ENCODE data around the gene PLEKHN1. TPM values are rescaled to one million over a fixed set of nuclear protein-coding genes. Genes with fewer than 3 reads are reported as not detected.

Gene PLEKHN1
- 1 to 10 TPM; 3.4 to 4.3 TPM for total RNA-seq
- total RNA-seq: 4.6 reads per million in 2 donors

GRCh38 chr1:966135-966703 is at the start of gene PLEKHN1:
Gene PLEKHN1, plus strand, starts transcription at chr1:966482. Its CDS starts 50 bp downstream, at chr1:966532.
- no peaks in the 10 kb centered on the region for H3K27me3 Mint-ChIP-seq
- ATAC-seq (peak; percentile 65), DNase-seq (no peak)
- H3K27ac Mint-ChIP-seq: no peak within 1 kb of the TSS
- no peaks in the 10 kb centered on the region for H3K36me3 Mint-ChIP-seq (ENCODE audit: low read depth)
- peaks cover 8% of the 10 kb centered on the region for H3K4me1 Mint-ChIP-seq
- H3K9me3 ChIP-seq (ENCODE audit: control insufficient read depth, low read length, poor library complexity, severe bottlenecking): no peaks in the 10 kb centered on the region
- H3K4me3 Mint-ChIP-seq: peak within 1 kb of the TSS; percentile 84

GRCh38 chr1:917076-917459 is 49.2 kb upstream of the PLEKHN1 start:
- no peak for ATAC-seq
- peaks cover 16% of the 10 kb centered on the region for H3K4me1 Mint-ChIP-seq
- DNase-seq: no peak
- no peaks in the 10 kb centered on the region for H3K9me3 ChIP-seq (ENCODE audit: control insufficient read depth, low read length, poor library complexity, severe bottlenecking)
- H3K36me3 Mint-ChIP-seq (ENCODE audit: low read depth): no peaks in the 10 kb centered on the region
- no peak overlapping the region for H3K27ac Mint-ChIP-seq
- no peak overlapping the region for H3K4me3 Mint-ChIP-seq
- peaks cover 70% of the 10 kb centered on the region for H3K27me3 Mint-ChIP-seq

GRCh38 chr1:917466-918091 is 48.7 kb upstream of the PLEKHN1 start:
- H3K9me3 ChIP-seq (ENCODE audit: control insufficient read depth, low read length, poor library complexity, severe bottlenecking): no peaks in the 10 kb centered on the region
- H3K4me1 Mint-ChIP-seq: peaks cover 13% of the 10 kb centered on the region
- H3K4me3 Mint-ChIP-seq: no peak overlapping the region
- H3K27ac Mint-ChIP-seq: no peak overlapping the region
- no peak for ATAC-seq
- DNase-seq: no peak
- H3K27me3 Mint-ChIP-seq: peaks cover 68% of the 10 kb centered on the region
- no peaks in the 10 kb centered on the region for H3K36me3 Mint-ChIP-seq (ENCODE audit: low read depth)

GRCh38 chr1:918353-918752 is 47.9 kb upstream of the PLEKHN1 start:
- H3K27me3 Mint-ChIP-seq: peaks cover 64% of the 10 kb centered on the region
- no peaks in the 10 kb centered on the region for H3K9me3 ChIP-seq (ENCODE audit: control insufficient read depth, low read length, poor library complexity, severe bottlenecking)
- no peak for ATAC-seq
- H3K4me1 Mint-ChIP-seq: peaks cover 13% of the 10 kb centered on the region
- no peaks in the 10 kb centered on the region for H3K36me3 Mint-ChIP-seq (ENCODE audit: low read depth)
- no peak overlapping the region for H3K4me3 Mint-ChIP-seq
- no peak for DNase-seq
- H3K27ac Mint-ChIP-seq: no peak overlapping the region

- DNase-seq (no peak), ATAC-seq (no peak)
- no peak overlapping the region for H3K27ac Mint-ChIP-seq
- no peaks in the 10 kb centered on the region for H3K36me3 Mint-ChIP-seq (ENCODE audit: low read depth)
- H3K9me3 ChIP-seq (ENCODE audit: control insufficient read depth, low read length, poor library complexity, severe bottlenecking): no peaks in the 10 kb centered on the region
- H3K27me3 Mint-ChIP-seq: peaks cover 64% of the 10 kb centered on the region
- peaks cover 14% of the 10 kb centered on the region for H3K4me1 Mint-ChIP-seq
- H3K4me3 Mint-ChIP-seq: no peak overlapping the region
Observed at GRCh38 chr1:918843-919242, 47.4 kb upstream of the PLEKHN1 start.

GRCh38 chr1:919271-919872 is 46.9 kb upstream of the PLEKHN1 start:
- peaks cover 64% of the 10 kb centered on the region for H3K27me3 Mint-ChIP-seq
- no peak overlapping the region for H3K27ac Mint-ChIP-seq
- DNase-seq (no peak), ATAC-seq (no peak)
- H3K4me1 Mint-ChIP-seq: peaks cover 14% of the 10 kb centered on the region
- no peak overlapping the region for H3K4me3 Mint-ChIP-seq
- H3K9me3 ChIP-seq (ENCODE audit: control insufficient read depth, low read length, poor library complexity, severe bottlenecking): no peaks in the 10 kb centered on the region
- H3K36me3 Mint-ChIP-seq (ENCODE audit: low read depth): no peaks in the 10 kb centered on the region

- Mint-ChIP-seq H3K27me3 (peaks cover 58% of the 10 kb centered on the region), H3K4me1 (peaks cover 14% of the 10 kb centered on the region), H3K4me3 (peak overlapping the region; percentile 69), H3K27ac (no peak overlapping the region), H3K36me3 (ENCODE audit: low read depth) (no peaks in the 10 kb centered on the region)
- no peaks in the 10 kb centered on the region for H3K9me3 ChIP-seq (ENCODE audit: control insufficient read depth, low read length, poor library complexity, severe bottlenecking)
- ATAC-seq (no peak), DNase-seq (no peak)
Observed at GRCh38 chr1:920010-920409, 46.3 kb upstream of the PLEKHN1 start.

GRCh38 chr1:920521-920920 is 45.8 kb upstream of the PLEKHN1 start:
- H3K4me1 Mint-ChIP-seq: peaks cover 14% of the 10 kb centered on the region
- no peak overlapping the region for H3K27ac Mint-ChIP-seq

GRCh38 chr1:921011-921837 is 45.1 kb upstream of the PLEKHN1 start:
- DNase-seq: peak in 2 of 3 donors; percentile 35 to 37
- H3K36me3 Mint-ChIP-seq (ENCODE audit: low read depth): no peaks in the 10 kb centered on the region
- no peaks in the 10 kb centered on the region for H3K9me3 ChIP-seq (ENCODE audit: control insufficient read depth, low read length, poor library complexity, severe bottlenecking)
- H3K4me1 Mint-ChIP-seq: peaks cover 14% of the 10 kb centered on the region
- peaks cover 50% of the 10 kb centered on the region for H3K27me3 Mint-ChIP-seq
- H3K4me3 Mint-ChIP-seq: peak overlapping the region; percentile 69
- ATAC-seq: peak; percentile 63
- H3K27ac Mint-ChIP-seq: no peak overlapping the region

More at GRCh38 chr1:920521-920920, 45.8 kb upstream of the PLEKHN1 start:
- Mint-ChIP-seq H3K36me3 (ENCODE audit: low read depth) (no peaks in the 10 kb centered on the region), H3K4me3 (peak overlapping the region; percentile 69), H3K27me3 (peaks cover 52% of the 10 kb centered on the region)
- ATAC-seq (peak; percentile 2), DNase-seq (no peak)
- H3K9me3 ChIP-seq (ENCODE audit: control insufficient read depth, low read length, poor library complexity, severe bottlenecking): no peaks in the 10 kb centered on the region

- peaks cover 14% of the 10 kb centered on the region for H3K4me1 Mint-ChIP-seq
- peak; percentile 62 to 80 (median 62) for DNase-seq
- no peaks in the 10 kb centered on the region for H3K36me3 Mint-ChIP-seq (ENCODE audit: low read depth)
- H3K4me3 Mint-ChIP-seq: peak within 1 kb of the TSS; percentile 83
- no peak within 1 kb of the TSS for H3K27ac Mint-ChIP-seq
- H3K27me3 Mint-ChIP-seq: peaks cover 58% of the 10 kb centered on the region
- peak; percentile 74 for ATAC-seq
- H3K9me3 ChIP-seq (ENCODE audit: control insufficient read depth, low read length, poor library complexity, severe bottlenecking): no peaks in the 10 kb centered on the region
Observed at GRCh38 chr1:923131-923990, 42.9 kb upstream of the PLEKHN1 start, which contains the start of gene SAMD11. Gene SAMD11, plus strand, starts transcription at chr1:923923. Its CDS starts 509 bp downstream, at chr1:924432.

GRCh38 chr1:923991-924655 is 42.2 kb upstream of the PLEKHN1 start:
- Mint-ChIP-seq H3K4me1 (peaks cover 14% of the 10 kb centered on the region), H3K4me3 (peak overlapping the region; percentile 83), H3K36me3 (ENCODE audit: low read depth) (no peaks in the 10 kb centered on the region), H3K27me3 (peaks cover 54% of the 10 kb centered on the region), H3K27ac (no peak overlapping the region)
- no peak for DNase-seq
- no peak for ATAC-seq
- H3K9me3 ChIP-seq (ENCODE audit: control insufficient read depth, low read length, poor library complexity, severe bottlenecking): no peaks in the 10 kb centered on the region

Data from T-helper 17 cell (primary cell).